ENCODE data around the gene OPRD1.
A peak's percentile ranks its signal among the peaks of the same experiment; 100 is the strongest.

OPRD1 gene

GRCh38 chr1:28885472-28885877, 73.5 kb downstream of the OPRD1 start:
- DNase-seq (ENCODE audit: low read depth in 2 of 2) = no peak

DNA sequence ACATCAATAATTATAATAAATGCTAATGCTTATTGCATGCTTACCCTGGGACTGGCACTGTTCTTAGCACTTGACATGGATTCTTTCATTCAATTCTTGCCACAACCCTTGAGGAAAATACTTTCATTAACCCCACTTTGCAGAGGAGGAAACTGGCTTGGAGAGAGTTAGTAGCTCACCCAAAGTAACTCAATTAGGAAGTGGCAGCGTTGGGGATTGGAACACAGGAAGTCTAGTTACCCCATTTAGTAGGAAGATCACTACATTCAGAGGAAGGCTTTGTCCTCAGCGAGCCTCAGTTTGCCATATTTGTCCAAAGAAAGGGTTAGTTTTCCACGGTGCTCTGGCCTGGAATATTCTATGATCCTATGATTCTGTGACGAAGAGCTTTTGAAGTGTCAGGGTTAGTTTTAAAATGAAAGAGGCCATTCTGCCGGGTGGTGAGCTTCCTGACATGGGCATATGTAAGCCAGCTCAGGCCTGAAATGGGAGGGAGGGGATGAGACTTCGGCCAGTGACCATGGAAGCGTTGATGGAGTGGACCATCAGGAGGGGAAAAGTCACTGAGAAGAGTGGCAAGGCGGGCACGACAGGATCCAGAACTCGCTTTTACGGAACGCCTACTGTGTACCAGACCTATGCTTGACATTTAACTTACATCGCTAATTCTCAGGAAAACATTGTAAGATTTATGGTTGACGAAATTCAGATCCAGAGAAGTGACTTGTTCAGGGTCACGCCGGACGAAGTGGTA, 74.2 kb downstream of the OPRD1 start:
- no peak for DNase-seq (ENCODE audit: low read depth in 2 of 2)

GRCh38 chr1:28886731-28887418, 74.9 kb downstream of the OPRD1 start:
- DNase-seq (ENCODE audit: low read depth in 2 of 2) = peak; percentile 89 to 92

GRCh38 chr1:28887419-28887834, 75.5 kb downstream of the OPRD1 start:
- DNase-seq (ENCODE audit: low read depth in 2 of 2) = peak in 1 of 2 donors; percentile 24

- DNase-seq (ENCODE audit: low read depth in 2 of 2) = no peak
Observed at GRCh38 chr1:28887835-28888682, 76.1 kb downstream of the OPRD1 start.

GRCh38 chr1:28888915-28889314, 76.9 kb downstream of the OPRD1 start:
- no peak for DNase-seq (ENCODE audit: low read depth in 2 of 2)

GRCh38 chr1:28889357-28889756, 77.4 kb downstream of the OPRD1 start:
- no peak for DNase-seq (ENCODE audit: low read depth in 2 of 2)

DNA sequence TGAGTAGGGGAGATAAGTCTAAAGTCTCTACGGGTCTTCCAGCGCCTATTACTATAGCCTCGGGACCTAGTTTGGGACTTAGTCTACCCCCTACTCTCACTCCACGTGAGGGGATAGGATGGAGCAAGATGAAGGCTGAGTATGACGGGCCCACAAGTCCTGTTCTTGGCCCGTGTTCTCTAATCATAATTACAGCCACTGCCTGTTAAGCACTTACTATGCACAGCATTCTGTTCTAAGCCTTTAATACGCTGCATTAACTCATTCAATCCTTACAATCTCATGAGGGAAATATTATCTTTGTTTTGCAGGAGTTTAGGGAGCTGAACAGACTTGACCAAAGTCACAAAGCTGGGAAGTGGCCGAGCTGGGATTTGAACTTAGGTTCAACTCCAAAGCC, 78.5 kb downstream of the OPRD1 start:
- DNase-seq (ENCODE audit: low read depth in 2 of 2) = no peak

GRCh38 chr1:28890836-28891235, 78.9 kb downstream of the OPRD1 start:
- no peak for DNase-seq (ENCODE audit: low read depth in 2 of 2)

DNA sequence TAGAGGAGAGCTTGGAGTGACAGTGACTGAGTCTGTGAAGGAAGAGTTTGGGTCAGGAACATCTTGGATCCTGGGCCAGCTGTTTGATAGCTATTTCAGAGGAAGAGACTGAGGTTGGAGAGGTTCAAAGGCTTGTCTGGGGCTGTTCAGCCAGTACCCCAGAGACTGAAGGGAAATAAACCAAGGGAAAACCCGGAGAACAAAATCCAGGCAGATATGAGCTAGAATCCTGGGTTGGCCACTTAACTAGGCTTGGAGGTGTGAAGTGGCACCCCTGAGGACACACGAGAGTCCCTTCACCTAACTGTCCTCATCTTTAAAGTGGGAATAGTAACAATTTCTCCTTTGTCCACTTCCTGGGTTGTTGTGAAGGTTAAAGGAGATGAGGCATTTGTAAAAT, 79.3 kb downstream of the OPRD1 start:
- no peak for DNase-seq (ENCODE audit: low read depth in 2 of 2)

GRCh38 chr1:28893403-28894102, 81.6 kb downstream of the OPRD1 start:
- DNase-seq (ENCODE audit: low read depth in 2 of 2) = no peak

- no peak for DNase-seq (ENCODE audit: low read depth in 2 of 2)
Observed at GRCh38 chr1:28894785-28895184, 82.8 kb downstream of the OPRD1 start.

- DNase-seq (ENCODE audit: low read depth in 2 of 2) = no peak
Observed at GRCh38 chr1:28895896-28896608, 84.1 kb downstream of the OPRD1 start.

DNA sequence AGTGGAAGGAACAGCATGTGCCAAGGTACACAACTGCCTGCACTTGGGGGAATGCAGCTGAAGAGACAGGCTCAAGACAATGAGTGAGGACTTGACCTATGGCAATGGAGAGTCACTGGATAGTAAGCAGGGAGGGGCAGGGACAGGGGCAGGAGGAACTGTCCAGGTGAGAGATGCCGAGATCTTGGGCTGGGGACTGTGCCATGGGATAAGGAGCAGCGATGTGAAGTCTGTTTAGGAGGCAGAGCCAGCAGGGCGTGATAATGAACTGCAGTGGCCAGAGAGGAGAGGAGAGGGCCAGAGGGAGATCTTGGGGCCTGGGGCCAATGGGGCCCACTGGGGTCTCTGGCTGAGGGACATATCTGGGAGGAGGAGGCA, 84.6 kb downstream of the OPRD1 start:
- no peak for DNase-seq (ENCODE audit: low read depth in 2 of 2)

- DNase-seq (ENCODE audit: low read depth in 2 of 2) = no peak
Observed at GRCh38 chr1:28897789-28898188, 85.8 kb downstream of the OPRD1 start.

DNA sequence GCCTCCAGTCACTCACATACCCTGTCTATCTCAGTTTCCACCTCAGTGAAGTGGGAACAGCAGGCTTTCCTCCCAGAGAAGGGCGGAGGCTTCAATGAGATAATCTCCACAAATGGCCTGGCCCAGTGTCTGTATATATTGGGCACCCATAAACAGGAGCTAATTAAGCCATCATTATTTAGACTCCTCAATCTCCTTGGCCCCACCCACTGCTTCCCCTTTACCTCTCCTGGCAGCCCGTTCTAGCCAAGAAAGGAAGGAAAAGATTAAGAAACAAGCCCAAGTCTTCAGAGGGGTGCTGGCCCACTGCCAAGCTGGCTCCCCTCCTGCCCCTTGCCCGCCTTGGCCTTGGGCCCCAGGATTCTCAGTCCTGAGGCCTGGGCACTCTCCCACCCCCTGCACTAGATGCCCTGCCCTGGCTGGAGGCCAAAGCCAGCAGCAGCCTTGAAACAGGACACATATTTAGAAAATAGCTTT, 86.5 kb downstream of the OPRD1 start:
- no peak for DNase-seq (ENCODE audit: low read depth in 2 of 2)

DNA sequence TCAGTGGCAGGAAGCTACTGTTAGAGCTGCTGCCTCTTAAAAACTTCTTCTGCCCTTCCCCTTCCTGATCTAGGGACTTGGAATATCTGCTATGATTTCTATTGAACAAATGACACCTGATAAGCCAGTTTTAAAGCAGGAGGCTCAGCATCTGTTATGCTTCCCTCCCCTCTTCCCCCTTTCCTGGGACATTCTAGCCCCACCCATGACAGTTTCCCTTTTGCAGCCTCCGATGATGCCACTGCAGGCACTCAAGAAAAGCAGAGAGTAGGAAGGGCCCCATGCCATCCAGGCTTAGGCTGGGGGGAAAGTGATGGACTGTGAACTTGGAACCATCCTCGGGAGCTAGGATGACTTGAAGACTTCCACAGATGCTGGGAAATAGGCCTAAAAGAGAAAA, 87.3 kb downstream of the OPRD1 start:
- no peak for DNase-seq (ENCODE audit: low read depth in 2 of 2)

DNA sequence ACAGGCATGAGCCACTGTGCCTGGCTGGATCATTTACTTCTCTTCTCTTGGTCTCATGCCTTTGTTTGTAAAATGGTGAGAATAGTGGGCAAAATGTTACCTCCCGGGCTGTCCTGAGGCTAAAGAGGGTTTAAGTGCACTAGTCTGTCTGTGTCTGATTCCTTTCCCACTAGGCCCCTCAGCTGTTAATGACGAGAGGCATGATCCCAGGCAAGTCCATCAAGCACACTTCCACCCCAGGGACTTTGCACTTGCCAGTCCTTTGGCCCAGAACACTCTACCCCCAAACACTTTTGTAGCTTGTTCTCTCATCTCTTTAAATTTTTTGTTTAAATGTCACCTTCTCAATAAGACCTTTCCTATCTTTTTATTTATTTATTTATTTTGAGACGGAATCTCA, 88.6 kb downstream of the OPRD1 start:
- no peak for DNase-seq (ENCODE audit: low read depth in 2 of 2)

GRCh38 chr1:28902738-28903137, 90.8 kb downstream of the OPRD1 start:
- no peak for DNase-seq (ENCODE audit: low read depth in 2 of 2)

DNA sequence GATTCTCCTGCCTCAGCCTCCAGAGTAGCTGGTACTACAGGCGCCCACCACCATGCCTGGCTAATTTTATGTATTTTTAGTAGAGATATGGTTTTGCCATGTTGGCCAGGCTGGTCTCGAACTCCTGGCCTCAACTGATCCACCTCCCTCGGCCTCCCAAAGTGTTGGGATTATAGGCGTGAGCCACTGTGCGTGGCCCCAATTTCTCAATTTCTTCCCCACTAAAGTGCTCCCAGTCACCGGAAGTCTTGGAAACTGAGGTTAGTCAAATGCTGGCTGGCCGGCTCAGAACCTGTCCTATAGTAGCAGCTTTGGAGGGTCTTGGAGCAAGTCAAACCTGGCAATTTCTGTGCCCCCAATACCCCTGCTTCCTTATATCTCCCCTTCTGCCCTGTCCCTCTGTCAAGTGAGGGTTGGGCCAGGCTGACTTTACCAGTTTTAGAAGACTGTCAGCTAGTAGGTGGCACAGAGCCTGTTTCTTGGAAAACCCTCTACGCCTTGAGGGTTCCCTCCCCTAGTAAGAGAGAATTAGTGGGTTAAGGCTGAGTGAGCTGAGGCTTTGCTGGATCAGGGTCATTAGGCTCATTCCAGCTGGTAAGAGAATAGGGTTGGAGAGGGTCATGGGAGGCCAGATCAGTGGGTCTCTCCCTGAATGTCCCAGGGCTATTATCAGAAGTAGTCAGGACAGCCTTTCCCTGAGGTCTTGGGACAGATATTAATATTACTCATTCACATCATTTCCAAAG, 94.1 kb downstream of the OPRD1 start:
- DNase-seq (ENCODE audit: low read depth in 2 of 2) = no peak
